IPS-18a (cell line): ENCODE data around the gene MBD3L2B.

Experiments used
- H3K27ac ChIP-seq: one replicate; pipeline ENCODE4 v1.5.1; 2013; ENCODE audit warnings: low read length
- H3K27me3 ChIP-seq: one replicate; pipeline ENCODE4 v1.6.1; 2013; ENCODE audit warnings: mild to moderate bottlenecking, low read length; ENCODE audit not compliant: control insufficient read depth, insufficient read depth
- H3K36me3 ChIP-seq: one replicate; pipeline ENCODE4 v1.6.1; 2013; ENCODE audit warnings: low read depth, low read length; ENCODE audit not compliant: control insufficient read depth
- H3K4me1 ChIP-seq: one replicate; pipeline ENCODE4 v1.6.1; 2013; ENCODE audit warnings: low read depth, low read length; ENCODE audit not compliant: control insufficient read depth
- H3K4me3 ChIP-seq: one replicate; pipeline ENCODE4 v1.5.1; 2013; ENCODE audit warnings: low read length
- H3K9ac ChIP-seq: one replicate; pipeline ENCODE4 v1.6.1; 2013; ENCODE audit warnings: mild to moderate bottlenecking, low read length, moderate library complexity
- H3K9me3 ChIP-seq: one replicate; pipeline ENCODE4 v1.6.1; 2013; ENCODE audit warnings: low read depth, low read length; ENCODE audit not compliant: control insufficient read depth

Gene MBD3L2B

GRCh38 chr19:6979399-6979798 lies 41.8 kb downstream of the MBD3L2B start:
- no peak overlapping the region for H3K27ac ChIP-seq
- no peaks in the 10 kb centered on the region for H3K36me3 ChIP-seq
- H3K4me1 ChIP-seq: no peaks in the 10 kb centered on the region
- H3K27me3 ChIP-seq: no peaks in the 10 kb centered on the region
- H3K4me3 ChIP-seq: no peak overlapping the region
- peaks cover 82% of the 10 kb centered on the region for H3K9me3 ChIP-seq
- no peak overlapping the region for H3K9ac ChIP-seq

GRCh38 chr19:6976197-6976596 lies 45.0 kb downstream of the MBD3L2B start:
- Histone ChIP-seq H3K27ac (no peak overlapping the region), H3K4me3 (no peak overlapping the region), H3K27me3 (no peaks in the 10 kb centered on the region), H3K36me3 (no peaks in the 10 kb centered on the region), H3K9ac (no peak overlapping the region), H3K4me1 (no peaks in the 10 kb centered on the region), H3K9me3 (peaks cover 71% of the 10 kb centered on the region)

GRCh38 chr19:6971366-6971765 lies 49.9 kb downstream of the MBD3L2B start:
- Histone ChIP-seq H3K4me3 (no peak overlapping the region), H3K9ac (no peak overlapping the region), H3K4me1 (no peaks in the 10 kb centered on the region), H3K27me3 (no peaks in the 10 kb centered on the region), H3K9me3 (peaks cover 59% of the 10 kb centered on the region), H3K27ac (no peak overlapping the region), H3K36me3 (no peaks in the 10 kb centered on the region)

GRCh38 chr19:6970443-6970842 lies 50.8 kb downstream of the MBD3L2B start:
- H3K27me3 ChIP-seq: no peaks in the 10 kb centered on the region
- H3K27ac ChIP-seq: no peak overlapping the region
- no peak overlapping the region for H3K4me3 ChIP-seq
- peaks cover 54% of the 10 kb centered on the region for H3K9me3 ChIP-seq
- H3K36me3 ChIP-seq: no peaks in the 10 kb centered on the region
- no peaks in the 10 kb centered on the region for H3K4me1 ChIP-seq
- H3K9ac ChIP-seq: no peak overlapping the region

GRCh38 chr19:6970021-6970420 lies 51.2 kb downstream of the MBD3L2B start:
- H3K9me3 ChIP-seq: peaks cover 52% of the 10 kb centered on the region
- H3K9ac ChIP-seq: no peak overlapping the region
- no peak overlapping the region for H3K4me3 ChIP-seq

GRCh38 chr19:6969490-6969889 lies 51.7 kb downstream of the MBD3L2B start:
- H3K9ac ChIP-seq: no peak overlapping the region
- no peaks in the 10 kb centered on the region for H3K4me1 ChIP-seq
- H3K27me3 ChIP-seq: no peaks in the 10 kb centered on the region
- H3K4me3 ChIP-seq: no peak overlapping the region
- no peaks in the 10 kb centered on the region for H3K36me3 ChIP-seq
- H3K27ac ChIP-seq: no peak overlapping the region
- peaks cover 46% of the 10 kb centered on the region for H3K9me3 ChIP-seq

More at GRCh38 chr19:6970021-6970420, 51.2 kb downstream of the MBD3L2B start:
- Histone ChIP-seq H3K27ac (no peak overlapping the region), H3K4me1 (no peaks in the 10 kb centered on the region), H3K27me3 (no peaks in the 10 kb centered on the region), H3K36me3 (no peaks in the 10 kb centered on the region)
